Umbilical cord (tissue), 2 donors: ENCODE measurements around the gene GPX8. TPM values are rescaled to one million over a fixed set of nuclear protein-coding genes. Genes with fewer than 3 reads are reported as not detected.

Experiments used
- DNase-seq: peaks from one replicate; pipeline ENCODE4 v3.0.0-alpha.2; 2015; ENCODE audit warnings: low spot score
- total RNA-seq: library from RNA; depleted of rRNA; stranded (reverse); fragments of >200 nt; gene quantifications from one replicate; pipeline ENCODE4 v1.2.3, GENCODE V29; 2014; ENCODE audit warnings: low replicate concordance; ENCODE audit not compliant: insufficient read depth

GPX8 gene
- total RNA-seq, 1 donor from 2014 or later = 135 TPM

DNA sequence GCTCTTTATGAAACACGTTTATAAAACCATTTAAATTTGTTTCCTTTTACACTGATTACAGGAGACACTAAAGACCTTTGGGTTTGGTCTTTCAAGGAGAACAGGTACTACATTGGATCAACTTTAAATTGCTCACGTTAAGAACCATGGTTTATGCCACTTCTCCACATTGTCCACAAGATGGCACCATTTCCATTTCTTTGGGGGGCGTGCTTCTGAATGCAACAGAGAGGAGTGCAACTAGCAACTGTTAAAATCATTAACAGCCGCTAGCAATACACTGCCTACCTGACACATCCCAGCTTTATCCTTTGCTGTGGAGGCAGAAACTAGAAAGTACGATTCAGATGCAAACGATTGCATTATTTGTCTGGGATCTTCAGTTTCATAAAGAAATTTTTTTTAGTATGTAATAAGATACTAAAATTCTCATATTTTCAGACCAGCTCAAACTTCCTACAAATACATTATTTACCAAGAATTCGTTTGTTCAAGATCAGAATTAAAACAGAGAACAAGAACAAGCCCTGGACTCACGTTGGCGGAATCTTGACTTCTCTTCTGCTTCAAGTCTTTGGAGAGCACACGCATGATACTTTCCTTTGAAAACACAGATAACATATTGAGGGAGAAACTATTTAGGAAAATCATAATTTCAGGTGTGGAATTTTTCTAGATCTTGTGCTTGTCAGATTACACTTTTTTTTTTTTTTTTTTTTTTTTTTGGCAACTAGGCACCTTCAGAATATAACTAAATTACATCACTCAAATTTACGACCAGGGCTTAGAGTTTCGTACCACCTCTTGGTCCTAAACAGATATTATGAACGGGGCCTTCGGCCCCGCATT, 12.3 kb downstream of the GPX8 start:
- DNase-seq = peak; percentile 89

GRCh38 chr5:55172937-55173686, 13.1 kb downstream of the GPX8 start, which contains the start of gene CDC20B:
Gene CDC20B (minus strand): TSS chr5:55173177. CDS start chr5:55173000, 177 bp downstream.
- peak; percentile 82 for DNase-seq

DNA sequence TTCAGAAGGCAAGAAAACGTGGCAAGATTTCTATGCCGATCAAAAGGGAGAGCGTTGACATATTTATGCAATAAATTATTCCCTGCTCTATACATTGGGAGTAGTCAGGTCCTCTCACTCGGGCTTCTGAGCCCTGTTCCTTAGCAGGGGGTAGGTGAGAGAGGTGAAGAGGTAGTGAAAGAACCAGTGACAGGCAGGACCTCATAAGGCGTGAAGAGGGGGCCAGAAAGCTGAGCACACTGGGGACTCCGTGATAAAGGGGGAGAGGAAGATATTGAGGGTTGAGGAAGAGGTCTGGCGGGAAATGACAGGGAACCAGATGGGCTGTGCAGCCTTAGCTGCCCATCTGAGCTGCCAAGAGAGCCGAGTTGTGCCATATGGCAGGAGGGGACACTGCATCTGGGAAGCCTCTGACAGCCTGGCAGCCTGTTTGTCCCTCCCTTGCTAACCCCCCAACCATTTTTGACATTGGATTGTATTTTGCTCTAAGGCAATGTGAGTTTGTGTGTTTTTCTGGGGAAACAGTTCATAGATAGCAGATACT, 13.8 kb downstream of the GPX8 start:
- no peak for DNase-seq

DNA sequence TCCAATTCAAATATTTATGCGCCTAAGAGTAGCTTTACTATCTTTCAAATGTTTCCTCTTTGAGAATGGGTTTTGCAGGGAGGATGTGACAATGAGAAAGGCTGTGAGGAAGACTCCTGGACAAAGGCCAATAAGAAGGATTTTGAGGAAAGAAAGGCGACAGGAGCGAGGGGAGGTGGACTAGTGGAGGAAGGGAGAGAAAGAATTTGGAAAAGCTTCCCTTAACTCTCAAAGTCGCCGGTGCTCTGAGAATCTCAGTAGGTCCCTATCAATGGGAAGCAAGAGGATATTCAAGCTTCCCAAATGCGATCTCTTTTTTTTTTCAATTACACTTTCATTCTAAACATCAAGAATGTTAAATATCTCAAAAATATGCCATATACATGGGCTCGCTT, 15.8 kb downstream of the GPX8 start:
- DNase-seq = no peak

DNA sequence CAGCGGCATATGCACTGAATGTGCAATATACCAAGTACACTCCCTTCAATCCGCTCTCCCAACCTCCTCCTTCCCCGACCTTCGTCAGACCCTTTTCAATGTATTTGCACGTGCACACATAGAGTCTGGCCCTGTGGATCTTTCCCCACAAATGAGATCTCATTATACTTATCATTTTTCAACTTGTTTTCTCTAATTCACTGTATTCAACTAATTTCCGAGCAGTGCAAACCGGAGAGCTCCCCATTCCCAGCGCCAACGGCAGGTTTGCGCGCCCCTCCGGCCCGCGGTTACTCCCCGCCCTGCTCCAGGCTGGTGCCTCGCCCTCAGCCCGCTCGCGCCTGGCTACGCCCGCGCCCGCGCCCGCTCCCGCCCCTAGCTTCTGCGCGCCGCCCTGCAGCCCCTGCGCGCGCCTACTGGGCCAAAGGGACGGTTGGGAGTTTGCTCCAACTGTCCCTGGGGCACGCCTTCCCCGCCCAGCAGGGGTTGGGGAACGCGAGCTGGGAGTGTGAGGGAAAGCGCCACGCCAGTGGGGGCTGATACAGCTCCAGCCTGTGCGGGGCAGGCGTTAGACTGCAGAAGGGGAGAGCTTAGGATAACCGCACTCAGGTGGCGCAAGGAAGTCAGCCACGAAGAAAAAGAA, 16.3 kb downstream of the GPX8 start:
- peak; percentile 57 for DNase-seq

DNA sequence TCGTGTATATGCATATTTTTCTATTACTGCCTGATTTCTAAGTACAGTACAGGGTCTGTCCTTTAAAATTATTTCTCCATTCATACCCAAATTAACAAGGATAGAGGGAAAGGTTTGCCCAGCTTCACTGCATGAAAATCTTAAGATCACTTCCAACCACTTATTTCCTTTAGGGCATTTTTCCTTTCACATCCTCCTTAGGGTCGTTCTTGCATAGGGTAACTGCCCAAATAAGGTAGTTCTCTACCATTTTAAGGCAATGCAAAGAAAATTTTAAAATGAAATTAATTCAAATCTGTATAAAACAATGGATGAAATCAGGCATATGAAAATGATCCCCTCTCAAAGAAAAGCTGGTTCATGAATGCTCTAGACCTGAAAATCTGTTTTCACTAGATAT, 17.1 kb downstream of the GPX8 start:
- no peak for DNase-seq

DNA sequence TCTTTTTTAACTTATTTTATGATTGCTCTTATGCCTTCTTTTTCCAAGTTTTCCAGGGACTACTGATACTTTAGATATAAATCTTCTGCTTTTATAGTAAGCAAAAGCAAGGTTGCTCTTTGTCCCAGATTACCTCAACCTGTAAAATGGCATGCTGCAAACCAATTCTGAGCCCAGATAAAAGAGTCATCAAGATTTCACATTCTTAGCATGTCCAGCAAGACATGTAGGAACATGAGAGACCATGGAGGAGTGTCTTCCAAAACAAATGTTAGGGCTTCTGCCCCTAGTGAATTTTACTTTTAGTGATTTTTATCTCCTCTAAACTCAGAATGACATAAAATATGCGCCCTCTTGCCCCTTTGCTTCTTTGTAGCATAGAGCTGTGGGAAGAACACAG, 20.0 kb downstream of the GPX8 start:
- no peak for DNase-seq

DNA sequence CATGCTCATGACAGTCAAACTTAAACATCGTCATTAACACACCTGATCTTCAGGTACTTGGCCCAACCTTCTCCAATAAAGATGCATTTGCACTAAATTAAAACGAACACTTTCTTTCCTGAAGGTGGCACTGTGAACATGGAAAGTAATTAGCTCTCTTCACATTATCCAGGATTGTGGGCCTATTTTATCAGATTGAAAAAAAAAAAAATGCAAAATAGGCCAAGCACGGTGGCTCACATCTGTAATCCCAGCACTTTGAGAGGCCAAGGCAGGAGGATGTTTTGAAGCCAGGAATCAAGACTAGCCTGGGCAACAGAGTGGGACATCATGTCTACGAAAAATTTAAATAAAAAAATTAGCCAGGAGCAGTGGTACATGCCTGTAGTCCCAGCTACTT, 27.4 kb downstream of the GPX8 start:
- no peak for DNase-seq

DNA sequence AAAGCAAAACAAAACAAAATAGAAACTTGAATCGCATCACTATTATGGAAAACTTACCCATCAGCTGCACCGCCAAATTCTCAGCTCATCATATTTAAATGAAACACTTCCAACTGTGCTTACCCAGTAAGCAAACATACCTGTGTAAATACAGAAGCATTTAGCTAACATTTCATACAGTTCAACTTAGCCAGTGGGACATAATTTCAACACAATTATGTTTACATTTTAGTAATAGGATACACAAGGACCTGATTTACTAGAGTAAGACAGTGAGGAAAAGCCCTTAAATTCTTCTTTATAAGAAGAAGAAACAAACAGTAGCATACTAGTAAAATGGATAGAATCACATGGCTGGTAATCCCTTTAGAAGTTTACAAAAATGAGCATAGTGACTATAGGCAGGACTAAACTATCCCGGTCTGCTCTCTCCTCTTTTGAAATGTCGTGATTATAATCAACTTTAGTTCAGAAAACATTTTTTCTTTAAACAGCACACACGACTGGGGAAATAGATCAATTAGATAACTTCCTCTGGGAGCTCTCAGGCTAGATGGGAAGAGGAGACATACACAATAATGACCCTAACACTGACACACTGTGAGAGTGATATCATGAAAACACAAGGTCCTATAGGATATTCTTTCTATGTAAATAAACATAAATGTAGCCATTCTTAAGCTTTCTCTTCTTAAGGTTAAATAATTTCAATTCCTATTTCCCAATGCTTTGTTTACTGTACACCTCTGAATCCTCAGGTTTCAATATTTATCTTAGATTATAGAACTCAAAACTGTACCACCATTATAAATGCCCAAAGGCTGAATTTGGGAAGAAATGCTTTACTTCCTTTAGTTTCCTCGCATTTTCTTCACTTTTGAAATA, 28.9 kb downstream of the GPX8 start:
- DNase-seq = no peak

- no peak for DNase-seq
These were observed 31.2 kb downstream of the GPX8 start for GRCh38 chr5:55191165-55191564.

DNA sequence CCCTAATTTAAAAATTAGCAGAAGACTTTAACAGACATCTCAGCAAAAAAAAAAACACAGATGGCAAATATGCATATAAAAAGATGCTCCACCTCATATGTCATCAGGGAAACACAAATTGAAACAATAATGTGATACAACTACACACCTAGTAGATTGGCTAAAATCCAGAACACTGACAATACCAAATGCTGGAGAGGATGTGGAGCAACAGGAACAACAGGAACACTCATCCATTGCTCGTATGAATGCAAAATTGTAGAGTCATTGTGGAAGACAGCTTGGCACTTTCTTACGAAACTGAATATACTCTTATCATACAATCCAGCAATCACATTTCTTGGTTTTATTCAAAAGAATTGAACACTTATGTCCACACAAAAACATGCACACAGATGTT, 45.0 kb downstream of the GPX8 start:
- DNase-seq = no peak

DNA sequence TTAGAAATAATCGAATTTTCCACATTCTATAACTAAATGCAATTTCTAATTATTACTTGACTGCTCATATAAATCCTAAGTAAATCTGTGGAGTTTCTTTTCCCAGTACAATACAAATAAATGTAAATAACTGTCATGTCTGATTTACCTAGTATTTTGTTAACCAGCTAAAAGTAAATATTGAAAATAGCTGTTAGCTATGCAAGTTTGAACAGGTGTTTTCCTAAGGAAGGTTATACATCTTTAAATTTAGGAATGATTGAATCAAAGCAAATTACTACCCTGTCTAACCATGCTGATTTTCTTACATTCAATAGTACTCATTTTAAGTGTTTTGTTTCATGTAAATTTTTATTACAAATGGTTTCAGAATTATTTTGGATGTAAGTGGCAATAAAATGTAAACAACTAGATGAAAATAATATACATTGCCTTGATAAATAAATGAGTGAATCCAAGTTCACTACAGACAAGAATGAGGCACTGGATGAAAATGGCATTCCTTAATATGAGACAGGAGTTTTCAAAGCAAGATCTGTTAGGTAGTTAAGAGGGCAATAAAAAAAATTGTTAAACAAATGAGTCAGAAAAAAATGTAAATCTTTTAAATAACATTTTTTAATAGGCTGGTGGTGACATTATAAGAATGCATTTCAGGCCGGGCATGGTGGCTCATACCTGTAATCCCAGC, 51.4 kb downstream of the GPX8 start:
- DNase-seq = no peak

Other genes with a start within 250 kb of the GPX8 start
- gene ESM1, start 174.6 kb upstream of the GPX8 start, total RNA-seq = 13.7 TPM
- gene GZMK, start 135.9 kb upstream of the GPX8 start, total RNA-seq = not detected
- 0.96 TPM for gene GZMA, start 57.5 kb upstream of the GPX8 start, total RNA-seq
- 0.96 TPM for gene CDC20B, start 13.0 kb downstream of the GPX8 start, total RNA-seq
- not detected for gene MCIDAS, start 67.1 kb downstream of the GPX8 start, total RNA-seq
- gene CCNO, start 73.4 kb downstream of the GPX8 start, total RNA-seq = not detected
- 29.4 TPM for gene DHX29, start 147.5 kb downstream of the GPX8 start, total RNA-seq
- 109 TPM for gene MTREX, start 147.8 kb downstream of the GPX8 start, total RNA-seq